Measurements from ENCODE around the gene FES.
"Not testable (repeated sequence)": the region's sequence is repeated elsewhere in the genome, so short reads cannot be mapped to it uniquely, and the experiment has no call there.

Gene FES

DNA sequence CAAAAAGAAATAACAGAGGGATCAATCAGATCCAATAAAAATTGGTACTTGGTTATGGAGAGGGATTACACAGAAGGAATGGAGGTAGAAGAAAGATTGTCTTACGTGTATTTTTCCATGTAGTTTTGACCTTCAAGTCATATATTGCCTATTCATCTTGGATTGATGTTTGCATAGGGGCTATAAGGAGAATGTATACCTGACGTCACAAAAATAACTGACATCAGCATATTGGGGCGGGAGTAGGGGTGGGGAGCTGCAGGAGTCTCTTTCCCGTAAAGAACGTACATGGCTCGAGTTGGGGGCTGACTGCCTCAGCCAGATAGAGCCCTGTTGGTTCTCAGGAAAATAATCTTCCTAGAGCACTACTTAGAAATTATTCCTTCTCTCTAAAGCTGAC is 21.8 kb upstream of the FES start:
- DNase-seq: no peak

DNA sequence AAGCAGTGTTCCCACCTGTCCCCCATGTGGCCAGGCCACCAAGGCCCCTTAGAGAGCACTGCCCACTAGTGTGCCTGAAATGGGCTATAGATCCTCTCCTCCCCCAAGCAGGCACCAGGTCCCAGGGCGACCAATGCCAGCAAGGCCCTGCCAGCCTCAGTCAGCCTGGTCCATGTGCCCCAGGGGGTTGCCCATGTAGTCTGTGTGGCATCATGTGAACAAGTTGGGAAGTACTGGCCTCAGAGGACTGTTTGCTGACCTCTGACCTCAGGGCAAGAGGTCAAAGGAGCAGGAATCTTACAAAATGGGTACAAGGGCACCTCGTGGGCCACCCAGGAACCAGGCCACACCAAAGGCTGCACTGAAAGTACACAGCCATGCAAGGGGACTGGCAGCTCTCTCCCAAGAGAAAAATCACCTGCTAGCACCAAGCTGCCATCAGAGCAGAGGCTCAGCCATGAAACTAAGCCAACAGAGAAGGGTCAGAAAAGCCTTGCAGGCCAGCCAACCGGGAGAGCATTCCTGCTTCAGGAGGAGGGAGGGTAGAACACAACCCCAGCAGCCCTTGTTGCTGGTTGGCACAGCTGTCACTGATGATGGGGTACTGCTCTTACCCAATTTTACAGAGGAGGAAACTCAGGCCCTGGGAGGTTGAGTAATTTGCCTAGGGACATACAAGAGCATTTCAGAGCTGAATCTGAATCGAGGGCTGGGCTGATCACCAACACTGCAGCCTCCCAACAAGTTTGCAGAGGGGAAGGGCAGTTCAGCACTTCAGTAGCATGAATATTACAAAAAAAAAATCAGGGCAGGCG is 21.1 kb upstream of the FES start:
- no peak for DNase-seq

DNA sequence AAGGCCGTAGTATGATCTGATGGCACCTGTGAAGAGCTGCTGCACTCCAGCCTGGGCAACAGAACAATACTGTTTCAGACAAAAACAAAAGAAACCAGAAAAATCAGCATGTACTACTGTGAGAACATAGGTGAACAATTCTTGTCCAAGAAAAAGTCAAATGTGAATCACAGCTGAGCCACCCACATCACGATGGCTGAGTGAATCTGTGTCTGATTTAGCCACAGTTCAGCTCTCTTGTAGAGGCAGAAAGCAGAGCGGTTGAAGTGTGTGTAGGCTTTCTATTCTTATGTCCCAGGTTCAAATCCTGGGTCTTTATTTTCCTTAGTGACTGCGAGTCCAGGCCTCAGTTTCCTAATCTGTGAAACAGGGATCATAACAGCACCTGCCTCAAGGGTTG is 20.3 kb upstream of the FES start:
- DNase-seq: no peak

DNA sequence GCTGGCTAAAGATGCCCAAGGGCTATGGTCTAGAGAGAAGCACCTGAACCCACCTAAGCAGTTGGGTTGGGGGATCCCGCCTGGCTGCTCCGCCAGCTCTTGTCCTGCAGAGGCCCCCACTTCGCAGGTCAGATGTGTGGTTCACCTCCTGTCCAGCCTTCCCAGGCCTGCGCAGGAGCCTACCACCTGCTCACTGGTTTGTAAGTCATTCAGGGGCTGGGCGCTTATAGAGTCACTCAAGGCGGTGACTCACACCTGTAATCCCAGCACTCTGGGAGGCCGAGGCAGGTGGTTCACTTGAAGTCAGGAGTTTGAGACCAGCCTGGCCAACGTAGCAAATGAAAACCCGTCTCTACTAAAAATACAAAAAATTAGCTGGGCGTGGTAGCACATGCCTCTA is 19.8 kb upstream of the FES start:
- DNase-seq: no peak

DNA sequence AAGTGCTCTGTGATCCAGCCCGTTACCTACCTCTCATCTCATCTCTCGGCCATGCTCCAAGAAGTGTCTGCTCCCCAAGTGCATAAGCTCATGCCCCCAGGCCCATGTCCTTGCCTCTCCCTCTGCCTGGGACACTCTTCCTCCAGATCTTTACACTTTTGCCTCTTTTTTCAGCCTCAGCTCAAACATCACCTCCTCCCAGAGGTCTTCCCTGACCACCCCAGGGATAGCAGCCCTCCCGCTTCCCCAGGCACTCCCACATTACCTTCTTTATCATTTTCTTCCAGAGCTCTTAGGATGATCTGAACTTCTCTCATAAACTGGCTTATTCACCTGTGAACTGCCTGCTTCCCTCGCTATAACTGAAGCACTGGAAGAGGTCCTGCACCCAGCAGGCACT is 18.6 kb upstream of the FES start:
- no peak for DNase-seq

DNA sequence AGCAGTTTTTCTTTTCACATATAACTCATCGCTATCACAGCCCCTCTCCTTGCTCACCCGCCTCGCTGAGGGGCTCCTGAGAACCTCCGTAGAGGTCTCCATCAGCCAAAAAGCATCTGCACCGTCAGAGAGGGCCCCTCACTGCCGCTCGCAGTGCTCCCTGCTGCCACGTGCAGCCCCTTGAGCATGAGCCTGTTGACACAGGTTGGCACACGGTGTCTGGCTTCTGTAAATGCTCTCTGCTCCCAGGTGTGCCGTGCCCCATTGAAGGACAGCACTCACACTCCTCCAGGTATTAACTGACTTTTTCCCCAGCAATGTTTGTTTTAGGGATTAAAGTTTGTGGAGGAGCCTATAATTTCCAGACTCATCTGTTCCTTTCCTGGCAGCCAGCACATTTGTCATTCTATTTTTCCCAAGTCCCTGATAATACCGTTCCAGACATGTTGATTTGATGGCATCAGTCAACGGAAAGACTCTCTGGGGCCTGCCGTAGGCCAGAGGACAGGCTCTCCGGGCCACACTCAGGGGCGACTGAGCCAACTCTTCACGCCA is 18.1 kb upstream of the FES start:
- no peak for DNase-seq

DNA sequence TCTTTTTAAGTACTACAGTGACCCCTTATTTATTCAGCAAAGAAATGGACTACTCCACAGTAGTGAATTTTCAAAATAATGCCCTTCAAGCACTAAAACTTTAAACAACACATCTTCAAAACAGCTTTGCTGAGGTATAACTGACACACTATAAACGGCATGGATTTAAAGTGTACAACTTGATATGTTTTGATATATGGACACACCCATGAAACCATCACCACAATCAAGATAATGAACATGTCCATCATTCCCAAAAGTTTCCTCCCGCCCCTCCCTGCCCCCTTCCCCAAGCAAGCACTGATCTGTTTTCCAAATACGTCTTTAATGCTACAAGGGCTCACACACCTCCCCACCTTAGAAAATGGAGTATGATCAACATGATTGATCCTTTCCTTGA is 17.5 kb upstream of the FES start:
- DNase-seq: no peak

DNA sequence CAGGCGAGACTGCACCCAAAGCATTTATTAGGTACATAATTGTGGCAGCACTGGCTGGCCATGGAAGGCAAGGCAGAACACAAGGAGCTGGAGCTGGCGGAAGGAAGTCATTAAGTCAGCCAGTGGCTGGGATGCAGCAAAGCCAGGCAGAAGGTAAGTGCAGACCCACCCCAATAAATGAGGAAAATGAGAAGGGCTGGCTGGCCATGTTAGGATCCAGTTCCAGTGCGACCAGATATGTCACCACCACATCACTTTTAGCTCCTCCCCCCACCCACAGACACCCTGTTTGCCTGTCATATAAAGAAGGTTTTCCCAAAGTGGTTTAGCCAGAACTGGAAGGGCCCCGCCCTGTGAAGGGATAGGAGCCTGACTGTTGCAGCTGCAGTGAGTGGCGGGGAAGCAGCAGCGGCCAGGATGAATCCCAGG is 16.0 kb upstream of the FES start, which contains the start of gene FURIN:
FURIN (plus strand) TSS at position 328 of the 429 bp plus-strand sequence. CDS start 7,153 bp downstream, outside the sequence.
- DNase-seq: no peak

DNA sequence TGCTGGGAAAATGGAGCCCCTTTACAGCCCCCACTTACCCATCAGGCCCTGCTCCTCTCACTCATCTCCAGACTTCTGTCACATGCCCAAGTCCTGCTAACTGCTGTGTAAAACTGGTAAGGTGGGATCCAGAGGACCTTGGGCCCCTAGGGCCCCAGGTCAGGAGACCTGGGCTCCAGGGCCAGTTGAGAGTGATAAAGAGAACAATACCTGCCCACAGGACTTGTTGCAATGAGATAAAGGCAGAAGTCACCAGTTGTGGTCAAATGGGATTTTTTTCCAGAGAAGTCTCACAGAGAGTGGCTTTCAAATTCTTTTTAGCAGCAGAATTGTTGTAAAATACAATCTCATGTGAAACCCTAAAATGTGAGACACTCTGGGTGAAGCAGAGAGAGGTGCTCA is 15.2 kb upstream of the FES start:
- no peak for DNase-seq

DNA sequence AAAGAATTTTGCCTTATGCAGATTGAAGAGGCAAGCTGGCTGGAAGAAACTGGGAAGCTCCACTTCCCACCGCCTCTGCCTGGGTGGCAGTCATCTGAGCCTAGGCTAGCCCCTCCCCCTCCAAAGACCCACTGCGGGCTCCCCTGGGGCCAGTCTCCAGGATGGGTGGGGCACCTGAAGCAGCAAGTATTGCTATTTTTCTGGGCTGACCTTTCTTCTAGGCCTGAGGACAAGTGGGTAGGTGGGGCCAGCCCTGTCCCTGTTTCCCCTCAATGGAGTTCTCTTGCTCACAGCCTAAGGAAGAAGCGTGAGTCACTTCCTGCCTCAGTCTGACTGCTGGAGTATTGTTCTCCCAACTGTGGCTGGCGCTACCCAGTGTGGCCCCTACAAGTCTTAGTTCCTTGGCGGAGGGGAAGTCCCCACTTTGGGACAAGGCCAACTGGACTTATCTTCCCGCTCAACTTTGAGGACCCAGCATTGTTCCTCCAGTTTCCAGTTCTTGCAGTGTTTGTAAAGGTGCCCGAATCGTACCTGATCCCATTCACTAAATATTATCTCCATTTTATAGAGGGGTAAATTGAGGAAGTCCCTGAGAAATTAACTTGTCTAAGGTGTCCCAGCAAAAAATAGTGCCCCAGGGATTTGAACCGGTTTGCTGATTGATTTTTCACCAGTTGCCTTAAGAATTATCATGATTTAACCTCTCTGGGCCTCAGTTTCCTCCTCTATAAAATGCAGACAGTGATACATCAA is 14.5 kb upstream of the FES start:
- peak; percentile 20 for DNase-seq

DNA sequence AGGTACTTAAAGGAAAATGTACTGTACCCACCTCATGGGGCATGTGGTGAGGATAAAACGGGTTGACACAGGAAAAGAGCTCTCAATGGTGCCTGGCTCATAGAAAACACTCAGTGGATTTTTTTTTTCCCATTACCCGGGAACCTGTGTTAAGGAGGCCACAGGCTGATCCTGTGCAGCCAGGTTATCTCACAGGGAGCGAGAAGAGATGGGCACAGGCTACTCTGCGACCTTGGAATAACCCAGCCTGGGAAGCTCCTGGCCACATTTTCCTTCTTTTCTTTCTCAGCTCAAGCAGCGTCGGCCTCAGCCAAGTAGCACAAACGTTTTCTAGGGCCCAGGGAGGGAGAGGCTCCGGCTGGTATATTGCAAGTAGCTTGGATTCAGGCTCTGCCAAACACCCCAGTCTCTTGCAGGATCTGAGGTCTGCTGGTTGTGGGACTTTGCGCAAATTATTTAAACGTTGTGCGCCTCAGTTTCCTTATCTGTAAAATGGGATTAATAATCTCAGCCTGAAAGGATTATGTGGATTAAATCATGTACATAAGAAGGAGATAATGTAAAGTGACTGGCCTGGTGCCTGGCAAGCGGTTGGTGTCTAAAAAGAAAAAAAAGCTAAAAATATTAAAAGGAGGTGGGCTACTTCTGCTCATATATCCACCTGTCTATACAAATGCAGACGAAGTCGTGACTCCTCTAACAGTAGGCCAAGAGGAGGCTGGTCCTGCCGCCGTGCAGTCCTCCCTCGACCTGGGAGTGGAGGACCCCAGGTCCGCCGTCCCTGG is 13.8 kb upstream of the FES start:
- DNase-seq: no peak

DNA sequence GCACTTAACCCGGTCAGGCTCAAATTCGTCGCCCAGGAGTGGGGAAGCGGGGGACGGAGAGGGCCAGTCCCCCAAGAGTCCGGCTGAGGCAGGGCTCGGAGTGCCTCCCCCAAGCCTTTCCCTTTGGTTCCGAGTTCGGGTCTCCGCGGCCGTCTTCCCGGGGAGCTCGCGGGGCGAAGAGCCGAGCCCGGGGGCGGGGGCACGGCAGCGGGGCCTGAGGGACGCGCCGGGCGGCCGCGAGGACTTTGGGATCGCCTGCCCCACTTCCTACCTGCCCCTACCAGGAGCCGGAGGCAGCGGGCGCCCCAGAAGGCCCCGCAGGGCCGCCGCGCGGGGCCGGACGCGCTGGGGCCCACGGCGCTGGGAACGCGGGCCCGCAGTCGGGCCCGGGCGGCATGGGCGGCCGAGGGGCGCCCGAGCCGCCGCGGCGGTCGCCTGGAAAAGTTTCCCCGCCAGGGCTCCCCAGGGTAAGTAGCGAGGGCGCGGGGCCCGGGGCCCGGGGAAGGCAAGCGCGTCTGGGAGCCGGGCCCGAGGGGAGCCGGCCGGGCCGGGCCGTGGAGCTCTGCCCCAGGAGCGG is 13.1 kb upstream of the FES start:
- no peak for DNase-seq

DNA sequence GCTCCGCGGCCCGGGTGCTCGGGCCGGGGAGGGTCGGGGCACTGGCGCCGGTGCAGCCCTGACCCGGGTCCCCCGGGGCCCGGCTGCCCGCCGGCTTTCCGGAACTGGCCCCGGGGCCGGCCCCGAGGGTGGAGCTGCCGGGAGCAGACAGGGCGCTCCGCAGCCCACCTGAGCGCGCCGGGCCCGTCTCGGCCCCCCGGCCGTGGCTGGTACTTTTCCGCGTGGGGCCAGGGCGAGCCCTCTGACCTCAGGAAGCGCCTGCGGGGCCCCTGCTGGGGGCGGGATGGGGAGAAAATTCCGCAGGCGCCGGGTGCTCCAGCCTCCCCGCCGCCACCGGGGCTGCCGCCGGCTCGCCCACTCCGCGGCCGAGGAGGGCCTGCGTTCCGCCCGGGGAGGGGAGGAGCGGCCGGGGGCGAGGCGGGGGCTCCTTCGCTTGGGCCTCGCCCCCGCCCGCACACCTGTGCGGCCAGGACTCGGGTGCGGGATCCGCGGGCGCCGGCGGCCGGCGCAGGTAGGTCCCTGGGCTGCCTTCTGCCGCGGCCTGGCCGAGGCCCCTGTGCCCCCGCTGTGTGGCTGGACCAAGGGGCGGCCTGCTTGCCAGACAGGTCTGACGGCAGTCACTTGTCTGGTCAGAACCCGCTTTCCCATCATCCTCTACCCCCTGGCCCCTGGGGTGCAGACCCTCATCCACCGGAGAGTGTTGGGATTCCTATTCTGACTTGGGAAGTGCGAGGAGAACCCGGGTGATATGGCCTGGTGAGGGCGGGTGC is 12.4 kb upstream of the FES start:
- DNase-seq: peak; percentile 62

DNA sequence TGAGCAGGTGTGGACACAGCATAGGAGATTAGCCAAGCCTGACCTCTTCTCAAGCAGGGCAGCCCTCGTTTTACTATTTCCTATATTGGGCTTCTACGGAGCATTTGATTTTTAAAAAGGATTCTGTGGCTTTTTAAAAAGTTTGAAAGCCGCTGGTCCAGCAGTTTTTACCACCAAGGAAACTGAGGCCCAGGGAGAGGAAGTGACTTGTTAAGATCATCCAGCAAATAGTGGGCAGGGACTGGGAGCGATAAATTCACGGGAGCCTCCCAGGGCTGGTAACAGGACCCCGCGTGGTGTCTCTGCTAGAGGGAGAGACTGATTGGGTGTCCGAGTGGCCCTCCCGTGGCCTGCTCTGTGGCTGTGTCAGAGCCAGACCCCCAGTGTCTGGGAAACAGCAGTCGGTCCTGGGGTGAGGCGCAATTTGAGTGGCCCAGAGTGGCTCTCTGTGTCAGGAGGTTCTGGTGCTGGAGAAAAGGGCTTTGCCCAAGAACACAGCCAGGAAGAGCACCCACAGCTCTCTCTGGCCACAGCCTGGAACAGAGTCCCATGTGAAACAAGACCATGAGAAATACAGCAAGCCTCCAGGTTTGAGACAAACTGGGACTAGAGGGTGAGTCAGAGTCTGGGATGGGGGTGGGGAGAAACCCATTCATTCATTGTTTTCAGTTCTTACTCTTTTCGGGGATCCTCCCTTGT is 11.7 kb upstream of the FES start:
- DNase-seq: peak; percentile 40

DNA sequence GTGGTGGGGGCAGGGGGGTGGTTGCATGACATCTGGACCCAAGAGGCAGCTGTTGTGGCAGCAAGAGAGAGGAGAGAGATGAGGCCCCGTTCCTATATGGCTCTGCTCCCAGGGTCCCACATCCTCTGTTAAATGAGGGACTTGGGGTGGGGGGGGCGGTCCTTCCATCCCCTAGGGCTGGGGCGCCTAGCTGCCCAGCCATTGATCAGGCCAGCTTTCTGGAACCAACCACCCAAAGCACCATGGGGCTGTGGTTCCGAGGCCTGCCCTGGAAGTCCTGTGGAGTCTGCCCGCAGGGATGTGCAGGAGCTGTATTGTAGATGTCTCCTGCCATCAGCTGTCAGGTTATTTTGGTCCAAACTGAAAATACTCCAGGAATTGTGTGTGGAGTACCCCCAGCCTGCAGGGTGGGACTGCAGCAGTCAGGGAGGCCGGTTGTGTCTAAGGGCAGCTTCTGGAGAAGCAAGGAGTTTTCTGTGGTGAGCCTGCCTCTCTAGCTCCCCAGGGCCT is 10.8 kb upstream of the FES start:
- no peak for DNase-seq

DNA sequence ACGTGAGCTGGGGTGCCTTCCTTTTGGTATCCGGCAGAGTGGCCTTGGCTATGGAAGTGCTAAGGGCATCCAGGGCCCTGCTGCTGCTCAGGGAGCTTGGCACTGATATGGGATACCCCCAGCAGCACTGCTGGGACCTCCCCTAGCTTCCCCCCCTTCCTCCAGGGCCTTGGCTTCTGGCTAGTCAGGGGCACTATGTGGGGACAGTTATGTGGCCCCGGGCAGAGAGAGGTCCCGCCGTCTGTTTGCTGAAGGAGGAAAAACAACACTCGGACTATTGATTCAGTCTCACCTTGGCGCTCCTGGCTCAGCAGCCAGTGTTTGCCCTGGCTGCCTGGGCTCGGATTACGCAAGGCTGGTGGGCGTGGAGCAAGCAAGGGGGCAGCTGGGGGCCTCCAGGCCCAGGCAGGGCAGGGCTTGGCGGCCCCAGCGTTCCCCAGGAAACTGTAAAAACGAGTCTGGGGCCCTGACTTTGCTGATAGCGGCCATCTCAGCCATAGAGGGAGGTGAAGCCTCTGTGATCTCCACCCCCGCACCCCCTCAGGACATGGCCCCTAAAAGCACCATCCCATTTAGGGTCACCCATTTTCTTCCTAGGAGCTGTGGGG is 10.2 kb upstream of the FES start:
- peak; percentile 24 for DNase-seq

DNA sequence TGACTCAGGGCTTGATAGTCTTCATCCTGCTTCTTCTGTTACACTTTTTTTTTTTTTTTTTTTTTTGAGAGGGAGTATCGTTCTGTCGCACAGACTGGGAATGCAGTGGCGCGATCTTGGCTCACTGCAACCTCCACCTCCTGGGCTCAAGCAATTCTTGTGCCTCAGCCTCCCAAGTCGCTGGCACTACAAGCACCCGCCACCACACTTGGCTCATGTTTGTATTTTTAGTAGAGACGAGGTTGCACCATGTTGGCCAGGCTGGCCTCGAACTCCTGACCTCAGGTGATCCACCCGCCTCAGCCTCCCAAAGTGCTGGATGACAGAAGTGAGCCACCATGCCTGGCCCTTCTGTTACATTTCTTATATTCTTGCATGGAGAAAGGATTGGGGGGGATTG is 9.3 kb upstream of the FES start:
- not testable (repeated sequence) for DNase-seq

DNA sequence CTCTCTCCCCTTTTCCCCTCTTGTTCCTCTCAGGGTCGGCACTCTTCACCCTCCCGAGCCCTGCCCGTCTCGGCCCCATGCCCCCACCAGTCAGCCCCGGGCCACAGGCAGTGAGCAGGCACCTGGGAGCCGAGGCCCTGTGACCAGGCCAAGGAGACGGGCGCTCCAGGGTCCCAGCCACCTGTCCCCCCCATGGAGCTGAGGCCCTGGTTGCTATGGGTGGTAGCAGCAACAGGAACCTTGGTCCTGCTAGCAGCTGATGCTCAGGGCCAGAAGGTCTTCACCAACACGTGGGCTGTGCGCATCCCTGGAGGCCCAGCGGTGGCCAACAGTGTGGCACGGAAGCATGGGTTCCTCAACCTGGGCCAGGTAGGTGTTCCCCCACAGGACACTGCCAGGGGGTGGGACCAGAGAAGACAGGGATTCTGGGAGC is 8.7 kb upstream of the FES start:
- DNase-seq: no peak

DNA sequence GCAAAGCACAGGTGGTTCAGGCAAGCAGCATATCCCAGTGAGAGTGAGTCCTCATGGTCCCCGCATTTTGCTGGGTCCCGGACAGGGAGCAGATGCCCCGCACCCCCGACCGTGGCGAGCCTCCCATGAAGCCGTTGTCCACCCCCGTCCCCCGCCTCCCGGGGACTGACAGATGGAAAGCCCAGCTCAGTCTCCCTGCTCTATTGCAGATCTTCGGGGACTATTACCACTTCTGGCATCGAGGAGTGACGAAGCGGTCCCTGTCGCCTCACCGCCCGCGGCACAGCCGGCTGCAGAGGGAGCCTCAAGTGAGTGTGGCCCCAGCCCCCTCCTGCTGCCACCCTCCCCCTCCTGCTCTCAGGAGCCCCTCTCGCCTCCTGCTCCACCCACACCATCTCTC is 8.3 kb upstream of the FES start:
- no peak for DNase-seq

DNA sequence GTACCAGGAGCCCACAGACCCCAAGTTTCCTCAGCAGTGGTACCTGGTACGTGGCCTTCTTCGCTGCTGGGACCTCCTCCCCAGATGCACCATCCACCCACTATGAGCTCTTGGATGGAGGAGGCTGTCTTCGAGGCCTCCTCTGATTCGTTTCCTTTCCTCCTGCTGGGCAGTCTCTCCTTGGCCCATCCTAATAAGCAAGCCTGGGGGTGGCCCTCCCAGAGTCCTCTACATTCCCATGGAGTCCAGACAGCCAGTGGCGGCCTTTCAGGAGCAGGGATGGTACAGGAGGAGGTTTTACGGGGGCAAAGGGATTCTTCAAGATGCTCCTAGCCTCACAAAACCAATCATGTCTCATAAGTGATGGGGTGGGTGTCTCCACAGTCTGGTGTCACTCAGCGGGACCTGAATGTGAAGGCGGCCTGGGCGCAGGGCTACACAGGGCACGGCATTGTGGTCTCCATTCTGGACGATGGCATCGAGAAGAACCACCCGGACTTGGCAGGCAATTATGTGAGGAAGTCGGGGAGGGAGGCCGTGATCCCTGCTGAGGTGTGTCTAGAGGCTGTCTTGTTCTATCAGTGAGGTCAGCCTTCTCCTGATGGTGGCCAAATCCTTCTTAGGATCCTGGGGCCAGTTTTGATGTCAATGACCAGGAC is 7.7 kb upstream of the FES start:
- DNase-seq: no peak
